ENCODE results near the gene GPATCH3.
"Not testable (repeated sequence)": the region's sequence is repeated elsewhere in the genome, so short reads cannot be mapped to it uniquely, and the experiment has no call there.

GPATCH3 gene

DNA sequence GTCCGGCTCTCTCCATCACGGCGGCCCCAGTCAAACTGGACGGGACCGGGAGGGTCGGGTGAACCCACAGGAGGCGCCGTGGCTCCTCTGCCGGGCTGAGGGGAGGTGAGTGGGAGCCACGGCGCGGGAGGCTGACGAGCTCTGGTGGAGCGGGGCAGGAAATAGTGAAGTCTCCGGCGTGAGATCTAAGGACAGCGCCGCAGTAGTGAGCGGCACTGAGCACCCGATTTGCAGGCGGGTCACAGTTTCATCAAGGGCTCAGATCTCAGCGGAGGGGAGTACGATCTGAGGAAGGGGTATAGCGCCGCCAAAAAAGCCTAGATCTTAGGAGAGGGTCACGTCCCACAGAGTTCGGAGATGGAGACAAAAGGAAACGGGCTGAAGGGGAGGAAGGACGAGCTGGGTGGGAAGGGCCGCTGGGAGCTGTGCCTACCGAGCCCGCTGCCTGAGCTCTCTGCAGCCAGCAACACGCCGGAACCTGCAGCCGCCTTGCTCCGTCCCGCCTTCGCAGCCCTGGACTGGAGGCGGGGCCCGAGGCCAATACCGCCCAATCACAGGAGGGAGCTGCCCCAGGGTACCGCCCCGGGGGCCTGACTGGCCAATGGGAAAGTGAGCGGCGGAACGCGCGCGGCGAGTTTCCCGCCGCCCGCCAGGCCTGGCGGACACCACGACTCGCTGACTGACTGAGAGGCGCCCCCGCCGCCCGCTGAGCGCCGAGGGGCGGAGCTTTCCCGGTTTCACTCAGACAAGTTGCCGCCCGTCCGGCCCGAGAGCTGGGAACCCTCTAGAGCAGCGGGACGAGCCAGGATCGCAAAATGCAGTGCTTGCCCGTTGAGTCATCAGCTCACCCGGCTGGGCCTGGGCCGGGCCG is 35.4 kb downstream of the GPATCH3 start:
- peak; percentile 87 for DNase-seq (ENCODE audit: low read depth)

DNA sequence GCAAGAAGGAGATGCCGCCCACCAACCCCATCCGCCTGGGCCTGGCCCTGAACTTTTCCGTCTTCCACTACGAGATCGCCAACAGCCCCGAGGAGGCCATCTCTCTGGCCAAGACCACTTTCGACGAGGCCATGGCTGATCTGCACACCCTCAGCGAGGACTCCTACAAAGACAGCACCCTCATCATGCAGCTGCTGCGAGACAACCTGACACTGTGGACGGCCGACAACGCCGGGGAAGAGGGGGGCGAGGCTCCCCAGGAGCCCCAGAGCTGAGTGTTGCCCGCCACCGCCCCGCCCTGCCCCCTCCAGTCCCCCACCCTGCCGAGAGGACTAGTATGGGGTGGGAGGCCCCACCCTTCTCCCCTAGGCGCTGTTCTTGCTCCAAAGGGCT is 36.6 kb downstream of the GPATCH3 start:
- DNase-seq (ENCODE audit: low read depth) = no peak

DNA sequence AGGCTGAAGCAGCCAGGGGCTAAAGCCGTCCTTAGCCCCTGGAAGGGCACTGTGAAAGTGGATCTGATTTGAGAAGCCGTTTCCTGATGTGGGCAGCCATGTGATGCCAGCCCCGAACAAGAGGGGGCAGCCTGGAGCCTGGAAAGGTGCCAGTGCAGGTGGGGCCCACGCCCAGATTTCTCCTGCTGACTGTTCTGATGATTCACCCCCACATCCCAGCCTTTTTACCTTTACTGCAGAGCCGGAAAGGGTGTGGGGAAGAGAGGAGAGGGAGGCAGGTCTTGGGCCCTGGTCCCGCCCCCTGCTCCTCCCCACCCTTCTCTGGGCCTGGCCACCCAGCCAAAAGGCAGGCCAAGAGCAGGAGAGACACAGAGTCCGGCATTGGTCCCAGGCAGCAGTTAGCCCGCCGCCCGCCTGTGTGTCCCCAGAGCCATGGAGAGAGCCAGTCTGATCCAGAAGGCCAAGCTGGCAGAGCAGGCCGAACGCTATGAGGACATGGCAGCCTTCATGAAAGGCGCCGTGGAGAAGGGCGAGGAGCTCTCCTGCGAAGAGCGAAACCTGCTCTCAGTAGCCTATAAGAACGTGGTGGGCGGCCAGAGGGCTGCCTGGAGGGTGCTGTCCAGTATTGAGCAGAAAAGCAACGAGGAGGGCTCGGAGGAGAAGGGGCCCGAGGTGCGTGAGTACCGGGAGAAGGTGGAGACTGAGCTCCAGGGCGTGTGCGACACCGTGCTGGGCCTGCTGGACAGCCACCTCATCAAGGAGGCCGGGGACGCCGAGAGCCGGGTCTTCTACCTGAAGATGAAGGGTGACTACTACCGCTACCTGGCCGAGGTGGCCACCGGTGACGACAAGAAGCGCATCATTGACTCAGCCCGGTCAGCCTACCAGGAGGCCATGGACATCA is 37.2 kb downstream of the GPATCH3 start, which contains the start of gene SFN:
SFN (plus strand) TSS at position 369 of the 904 bp plus-strand sequence; CDS start at position 433, 64 bp downstream.
- DNase-seq (ENCODE audit: low read depth) = no peak

- no peak for DNase-seq (ENCODE audit: low read depth)
Measured at GRCh38 chr1:26861889-26862378, 38.3 kb downstream of the GPATCH3 start.

DNA sequence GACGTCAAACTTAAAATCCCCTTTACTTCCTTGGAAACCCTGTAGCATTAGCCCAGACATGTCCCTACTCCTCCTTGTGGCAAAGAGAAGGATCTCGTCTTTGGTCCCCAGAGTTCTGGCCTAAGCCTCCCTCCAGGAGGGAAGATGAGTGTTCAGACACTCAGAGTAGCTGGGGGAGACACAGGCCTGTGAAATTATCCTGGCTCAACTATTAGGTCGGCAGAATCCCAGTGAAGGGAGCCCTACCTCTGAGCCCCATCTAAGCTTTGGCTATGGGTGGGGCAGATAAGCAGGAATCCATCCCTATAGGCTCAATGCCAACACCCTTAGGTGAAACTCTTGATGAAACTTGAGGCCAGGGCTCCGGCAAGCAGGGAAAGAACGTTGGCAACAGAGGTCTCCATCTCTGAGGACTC is 39.0 kb downstream of the GPATCH3 start:
- DNase-seq (ENCODE audit: low read depth) = no peak

DNA sequence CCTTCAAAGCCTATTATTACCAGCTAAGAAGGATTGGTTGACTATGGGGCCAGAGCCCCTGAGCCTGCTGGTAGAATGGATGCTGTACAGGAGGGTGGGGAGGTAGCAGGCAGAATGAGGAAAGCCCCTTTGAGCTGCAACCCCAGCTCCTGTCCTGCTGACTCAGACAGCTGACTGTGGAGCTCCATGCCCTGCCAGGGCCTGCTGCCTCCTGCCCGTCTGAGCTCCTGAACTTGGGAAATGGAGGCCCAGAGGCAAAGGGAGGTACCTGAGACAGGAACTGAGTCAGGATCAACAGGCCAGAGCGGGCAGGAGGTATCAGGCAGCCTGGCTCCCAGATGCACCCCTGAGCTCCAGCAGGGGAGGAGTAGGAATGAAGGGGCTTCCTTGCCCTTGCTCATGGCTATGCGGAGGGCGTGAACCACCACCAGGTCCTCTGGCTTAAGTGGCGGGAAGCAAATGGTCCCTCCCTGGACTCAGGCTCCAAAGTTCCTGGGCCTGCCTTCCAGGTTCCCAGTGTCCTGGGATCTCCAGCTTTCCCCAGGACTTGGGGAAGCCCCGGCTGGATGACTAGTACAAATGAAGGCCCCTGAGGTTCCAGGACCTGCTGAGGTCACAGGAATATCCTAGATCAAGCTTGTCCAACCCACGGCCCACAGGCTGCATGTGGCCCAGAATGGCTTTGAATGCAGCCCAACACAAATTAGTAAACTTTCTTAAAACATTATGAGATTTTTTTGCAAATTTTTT is 41.2 kb downstream of the GPATCH3 start:
- no peak for DNase-seq (ENCODE audit: low read depth)

DNA sequence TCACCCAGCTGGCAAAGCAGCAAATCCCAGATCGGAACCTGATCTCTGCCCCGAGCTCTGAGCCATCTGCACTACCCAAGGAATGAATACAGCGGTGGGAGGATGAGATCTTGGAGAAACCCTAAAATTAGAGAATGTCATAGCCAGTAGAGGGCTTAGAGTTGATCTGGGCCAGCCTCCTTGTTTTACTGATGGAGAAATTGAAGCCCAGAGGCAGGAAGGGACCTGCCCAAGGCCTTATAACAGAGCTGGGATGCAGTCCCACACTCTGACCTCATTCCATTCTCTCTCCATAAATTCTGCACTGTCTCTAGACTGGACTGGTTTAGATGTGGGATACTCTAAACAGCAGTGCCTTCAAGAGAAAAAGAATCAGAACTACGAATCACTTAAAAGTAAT is 42.1 kb downstream of the GPATCH3 start:
- DNase-seq (ENCODE audit: low read depth) = no peak

DNA sequence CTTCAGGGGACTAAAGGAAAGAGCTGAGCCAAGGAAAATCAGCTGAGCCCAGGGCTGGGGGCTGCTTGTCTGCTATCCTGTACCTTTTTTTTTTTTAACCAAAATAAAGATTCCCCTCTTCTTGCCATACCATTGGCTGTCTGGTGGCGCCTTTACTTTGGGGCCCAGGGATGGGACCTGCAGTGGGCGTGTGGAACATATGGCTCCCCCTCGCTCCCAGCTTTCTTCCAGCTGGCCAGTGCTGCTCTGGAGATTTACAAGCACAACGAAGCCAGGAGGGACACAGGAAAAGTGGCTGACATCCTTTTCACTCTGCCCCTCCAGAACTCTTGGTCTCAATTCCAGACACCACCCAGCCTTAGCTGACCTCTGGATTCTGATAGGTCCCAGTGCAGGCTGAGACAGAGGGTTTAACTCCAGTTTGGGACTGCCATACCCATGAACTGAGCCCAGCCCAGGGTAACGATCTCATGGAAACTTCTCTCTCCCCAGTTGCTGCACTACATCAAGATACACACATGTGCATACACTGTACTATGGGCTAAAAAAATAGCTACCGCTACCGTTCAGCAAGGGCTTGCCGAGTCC is 42.7 kb downstream of the GPATCH3 start:
- DNase-seq (ENCODE audit: low read depth) = no peak

- DNase-seq (ENCODE audit: low read depth) = no peak
Measured at GRCh38 chr1:26856604-26857469, 43.4 kb downstream of the GPATCH3 start.

DNA sequence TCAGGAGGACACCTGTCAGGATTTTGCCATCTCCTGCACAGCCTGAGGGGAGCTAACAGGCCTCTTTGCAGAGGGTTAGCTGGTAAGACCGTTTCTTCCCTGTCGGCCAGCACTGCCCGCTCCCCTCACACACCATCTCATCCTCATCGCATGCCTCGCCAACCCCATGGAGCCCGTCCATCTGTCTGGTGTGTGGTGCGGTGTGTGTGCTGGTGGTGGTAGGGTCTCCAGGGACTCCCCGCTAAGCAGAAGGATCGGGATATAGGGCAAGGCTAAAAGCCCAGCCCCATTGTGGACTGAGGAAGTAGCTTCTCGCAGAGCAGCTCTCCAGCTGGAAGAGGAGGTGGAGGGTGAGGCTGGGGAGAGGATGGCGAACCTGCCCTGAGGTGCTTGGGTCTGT is 44.1 kb downstream of the GPATCH3 start:
- no peak for DNase-seq (ENCODE audit: low read depth)

- DNase-seq (ENCODE audit: low read depth) = no peak
Measured at GRCh38 chr1:26855636-26856035, 44.6 kb downstream of the GPATCH3 start.

DNA sequence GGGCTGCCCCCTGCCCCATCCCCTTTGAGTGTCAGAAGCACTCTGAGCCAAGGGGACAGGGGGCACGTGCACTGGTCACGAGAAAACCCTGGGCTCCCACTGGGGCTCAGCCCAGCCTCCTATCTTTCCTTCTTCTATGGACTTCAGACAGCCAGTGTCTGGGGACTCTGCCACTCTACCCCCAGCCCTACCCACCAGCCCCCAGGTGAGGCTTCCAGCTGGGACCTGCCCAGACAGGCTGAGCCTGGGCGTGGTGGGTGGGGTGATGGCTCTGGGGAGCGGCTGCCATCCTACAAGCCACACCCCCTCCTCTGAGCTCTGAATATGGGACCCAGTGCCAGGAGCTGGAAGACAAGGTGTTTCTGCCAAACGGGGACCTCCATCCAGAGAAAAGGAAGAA is 45.4 kb downstream of the GPATCH3 start:
- DNase-seq (ENCODE audit: low read depth) = no peak

GRCh38 chr1:26853600-26853999 is 46.7 kb downstream of the GPATCH3 start:
- DNase-seq (ENCODE audit: low read depth) = no peak

GRCh38 chr1:26853156-26853555 is 47.1 kb downstream of the GPATCH3 start:
- peak; percentile 81 for DNase-seq (ENCODE audit: low read depth)

DNA sequence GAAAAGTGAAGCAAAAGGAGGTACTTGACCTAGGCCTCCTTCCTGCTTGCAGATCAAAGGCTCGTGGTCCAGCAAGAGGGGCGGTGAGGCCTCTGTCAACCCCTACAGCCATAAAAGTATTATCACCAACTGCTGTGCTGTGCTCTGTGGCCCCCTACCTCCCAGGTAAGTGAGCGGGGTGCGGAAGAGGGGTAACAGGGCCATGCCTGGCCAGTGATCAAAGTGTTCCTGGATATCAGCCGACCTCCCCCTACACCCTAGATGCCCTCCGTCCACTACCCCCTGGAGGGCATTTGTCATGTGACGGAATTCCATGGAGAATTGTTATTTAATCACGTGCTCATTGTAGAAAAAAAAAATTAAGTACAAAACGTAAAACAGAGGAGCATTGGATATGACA is 47.6 kb downstream of the GPATCH3 start:
- DNase-seq (ENCODE audit: low read depth) = no peak

- no peak for DNase-seq (ENCODE audit: low read depth)
Measured at GRCh38 chr1:26851106-26851684, 49.1 kb downstream of the GPATCH3 start.

GRCh38 chr1:26848941-26849774 is 51.1 kb downstream of the GPATCH3 start:
- DNase-seq (ENCODE audit: low read depth) = no peak

DNA sequence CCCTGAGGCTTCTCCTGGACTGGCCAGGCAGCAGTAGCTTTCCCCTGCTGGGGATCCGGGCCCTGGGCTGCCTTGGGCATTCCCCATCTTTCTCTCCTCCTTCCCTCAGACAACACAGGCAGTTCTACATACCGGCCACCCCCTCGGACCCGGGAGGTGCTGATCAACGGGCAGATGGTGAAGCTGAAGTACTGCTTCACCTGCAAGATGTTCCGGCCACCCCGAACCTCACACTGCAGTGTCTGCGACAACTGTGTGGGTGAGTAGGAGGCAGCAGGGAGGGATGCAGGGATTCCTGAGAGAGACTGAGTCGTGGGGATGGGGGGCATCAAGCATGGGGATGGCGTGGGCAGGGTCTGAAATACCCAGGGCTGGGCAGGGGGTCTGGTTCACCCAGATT is 51.8 kb downstream of the GPATCH3 start:
- no peak for DNase-seq (ENCODE audit: low read depth)

DNA sequence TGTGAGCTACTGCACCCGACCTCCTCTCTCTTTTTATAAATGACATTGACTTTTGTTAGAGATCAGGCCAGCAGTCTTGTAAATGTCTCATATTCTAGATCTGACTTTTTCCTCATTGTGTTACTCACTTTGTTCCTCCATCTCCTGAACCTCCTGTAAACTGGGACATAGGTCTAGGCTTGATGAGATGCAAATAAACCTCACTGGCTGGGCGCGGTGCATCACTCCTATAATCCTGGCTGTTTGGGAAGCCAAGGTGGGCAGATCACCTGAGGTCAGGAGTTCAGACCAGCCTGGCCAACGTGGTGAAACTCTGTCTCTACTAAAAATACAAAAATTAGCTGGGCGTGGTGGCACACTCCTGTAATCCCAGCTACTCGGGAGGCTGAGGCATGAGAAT is 52.4 kb downstream of the GPATCH3 start:
- DNase-seq (ENCODE audit: low read depth) = not testable (repeated sequence)
